CD1c-positive myeloid dendritic cell (primary cell): ENCODE measurements around the gene ZBTB20.

Experiments used
- DNase-seq: peaks from one replicate; pipeline ENCODE4 v3.0.0-alpha.2; 2016; ENCODE audit errors: extremely low spot score

Gene ZBTB20

DNA sequence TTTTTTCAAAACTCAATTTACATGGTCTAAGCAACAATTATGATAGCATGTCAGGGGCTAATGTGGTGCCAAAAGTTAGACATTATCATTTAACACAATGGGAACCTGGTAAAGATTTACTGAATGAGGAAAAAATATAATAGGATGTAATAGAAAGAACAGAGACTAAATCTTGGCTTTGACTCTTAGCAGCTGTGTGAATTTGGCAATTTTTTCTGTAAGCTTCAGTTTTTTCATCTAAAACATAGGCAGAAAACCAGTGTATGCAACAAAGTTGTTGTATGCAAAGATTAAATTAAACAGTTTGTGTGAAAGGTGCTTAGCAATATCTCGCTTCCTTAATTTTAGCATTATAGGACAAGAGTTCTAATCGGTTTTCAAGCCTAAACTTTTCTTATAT, 57.6 kb downstream of the ZBTB20 start:
- no peak for DNase-seq

DNA sequence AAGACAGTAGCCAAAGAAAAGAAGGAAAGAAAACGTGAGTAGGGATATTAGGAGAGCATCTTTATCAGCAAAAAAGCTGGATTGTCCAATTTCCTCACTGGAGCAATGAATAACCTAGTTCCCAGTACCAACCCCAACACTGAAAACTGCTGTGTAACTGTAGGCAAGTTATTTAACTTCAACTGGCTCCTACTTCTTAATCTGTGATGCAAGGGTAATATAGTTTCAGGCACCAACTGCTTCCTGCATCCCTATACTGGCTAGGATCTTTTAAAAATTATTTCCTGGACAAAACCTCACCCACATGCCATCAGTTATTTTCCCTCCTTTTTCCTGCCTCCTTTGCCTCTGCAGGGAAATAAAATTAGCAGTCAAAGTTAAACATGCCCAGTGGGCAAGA, 59.6 kb downstream of the ZBTB20 start:
- no peak for DNase-seq

DNA sequence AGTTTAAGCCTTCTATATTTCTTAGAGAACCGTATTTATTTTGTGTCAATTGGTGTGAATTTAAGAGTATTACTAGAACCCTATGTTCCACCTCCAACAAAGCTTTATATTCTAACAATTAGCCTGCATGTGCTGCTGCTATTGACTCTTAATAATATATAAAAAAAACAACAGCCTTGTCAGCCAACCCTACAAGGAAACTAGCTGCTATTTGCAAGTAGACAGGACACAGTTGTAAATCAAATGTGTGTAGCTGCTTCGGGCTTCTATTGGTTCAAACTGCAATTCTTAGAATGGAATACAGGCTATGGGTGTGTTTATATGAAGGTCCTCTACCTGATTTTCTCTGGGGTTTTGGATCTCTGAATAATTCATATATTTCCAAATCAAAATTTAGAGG, 60.7 kb downstream of the ZBTB20 start:
- no peak for DNase-seq

GRCh38 chr3:115085197-115085865, 61.8 kb downstream of the ZBTB20 start:
- DNase-seq, result no peak

GRCh38 chr3:115084686-115085085, 62.4 kb downstream of the ZBTB20 start:
- DNase-seq, result no peak

GRCh38 chr3:115082260-115082659, 64.8 kb downstream of the ZBTB20 start:
- no peak for DNase-seq

DNA sequence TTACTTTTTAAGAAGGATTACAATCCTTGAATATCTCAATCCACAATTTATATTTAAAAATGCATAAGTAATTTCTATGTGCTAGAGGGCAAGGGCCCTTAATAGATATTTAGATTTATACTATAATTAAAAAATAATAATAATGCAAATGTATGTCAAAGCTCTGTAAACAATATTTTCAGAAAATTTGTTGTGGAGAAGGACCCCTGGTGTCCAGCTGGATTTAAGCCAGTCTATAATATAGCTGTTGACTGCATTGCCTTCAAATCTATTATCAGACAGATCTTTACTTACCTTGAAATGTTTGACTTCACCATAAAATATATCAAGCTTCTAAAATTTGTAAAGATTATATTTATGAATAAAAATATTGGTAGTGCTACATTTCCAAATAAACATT, 65.6 kb downstream of the ZBTB20 start:
- DNase-seq, result no peak

GRCh38 chr3:115077501-115078250, 69.4 kb downstream of the ZBTB20 start:
- no peak for DNase-seq

- no peak for DNase-seq
Measured at GRCh38 chr3:115074502-115074901, 72.6 kb downstream of the ZBTB20 start.

DNA sequence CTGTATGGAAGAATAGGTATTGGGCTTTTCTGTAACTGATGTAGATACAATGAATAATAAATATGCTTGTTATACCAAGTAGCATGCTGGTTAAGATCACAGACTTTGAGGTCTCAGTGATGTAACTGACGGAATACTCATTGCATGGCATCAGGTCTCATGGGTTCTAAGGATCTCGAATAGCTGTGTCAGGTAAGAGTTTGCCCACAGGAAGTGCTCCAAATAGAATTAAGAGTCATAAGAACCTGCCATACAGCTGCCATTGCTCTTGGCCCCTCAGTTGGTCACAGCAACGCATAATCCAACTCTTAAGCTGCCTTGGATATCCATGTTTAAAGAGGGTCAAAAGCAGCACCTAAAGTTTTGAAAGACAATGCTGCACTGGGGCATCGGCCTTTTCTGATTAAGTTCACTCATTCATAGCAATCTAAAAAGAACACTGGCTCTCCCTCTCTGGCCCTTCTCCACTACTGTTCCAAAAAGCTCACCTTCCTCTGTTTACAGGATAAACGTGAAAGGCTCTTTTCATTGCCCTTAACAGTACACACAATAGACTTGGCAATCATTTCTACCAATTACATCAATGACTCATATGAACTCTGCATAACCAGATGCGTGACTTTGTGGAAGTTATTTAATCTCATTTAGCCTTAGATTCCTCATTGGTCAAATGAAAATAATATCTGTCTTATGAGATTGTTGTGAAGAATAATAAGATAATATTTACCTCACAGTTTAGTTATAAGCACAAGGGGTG, 74.6 kb downstream of the ZBTB20 start:
- no peak for DNase-seq

DNA sequence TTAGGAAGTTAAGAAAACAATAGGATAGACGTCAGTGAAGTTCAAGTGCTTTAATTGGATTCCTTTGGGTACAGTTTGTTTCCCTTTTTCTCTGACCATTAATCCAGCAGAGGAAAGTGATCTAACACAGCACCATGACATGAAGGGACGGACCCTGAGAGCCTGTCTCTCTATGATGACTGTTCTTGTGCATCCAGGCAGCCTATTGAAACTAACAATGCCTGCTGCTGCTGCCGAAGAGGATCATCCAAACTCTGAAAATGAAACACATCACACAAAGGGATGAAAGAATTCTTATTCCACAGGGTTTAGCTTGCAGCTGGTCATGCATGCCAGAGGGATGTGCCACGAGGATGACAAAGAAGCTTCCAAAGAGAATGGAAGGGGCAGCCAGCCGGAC, 75.5 kb downstream of the ZBTB20 start:
- no peak for DNase-seq

DNA sequence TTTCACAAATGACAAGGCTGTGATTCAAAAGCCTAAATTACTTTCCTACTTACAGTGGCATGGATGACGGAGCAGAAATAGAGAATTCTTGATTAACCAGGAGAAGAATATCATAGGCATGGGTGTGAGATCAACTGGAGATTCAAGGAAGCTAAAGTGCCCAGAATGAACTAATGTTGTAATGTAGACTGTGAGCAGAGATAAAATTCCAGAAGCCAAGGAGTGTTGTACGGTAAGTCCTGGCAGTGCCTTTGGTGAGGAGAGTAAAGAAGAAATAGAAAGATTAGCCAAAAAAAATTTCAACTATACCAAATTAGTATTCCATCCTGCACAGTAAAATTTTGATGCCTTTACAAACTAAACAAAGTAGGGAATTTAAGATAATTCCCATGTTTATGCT, 75.9 kb downstream of the ZBTB20 start:
- no peak for DNase-seq

DNA sequence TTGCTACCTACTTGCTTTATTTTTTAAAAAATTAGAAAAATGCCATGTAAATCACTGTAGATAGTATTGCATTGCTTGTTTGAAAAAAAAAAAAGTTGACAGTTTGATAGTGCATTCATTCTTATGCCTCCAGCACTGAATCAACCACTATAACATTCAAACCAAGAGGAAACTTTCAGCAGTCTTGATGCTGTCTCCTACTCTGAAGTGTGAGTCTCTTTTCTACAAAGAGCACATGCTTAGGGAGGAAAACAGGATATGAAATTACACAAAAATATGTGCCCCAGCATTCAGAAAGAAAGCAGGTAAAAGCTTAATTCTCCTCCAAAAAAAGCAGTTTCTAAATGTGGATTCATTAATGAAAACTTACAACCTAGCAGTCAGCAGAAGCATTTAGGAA, 78.3 kb downstream of the ZBTB20 start:
- no peak for DNase-seq

DNA sequence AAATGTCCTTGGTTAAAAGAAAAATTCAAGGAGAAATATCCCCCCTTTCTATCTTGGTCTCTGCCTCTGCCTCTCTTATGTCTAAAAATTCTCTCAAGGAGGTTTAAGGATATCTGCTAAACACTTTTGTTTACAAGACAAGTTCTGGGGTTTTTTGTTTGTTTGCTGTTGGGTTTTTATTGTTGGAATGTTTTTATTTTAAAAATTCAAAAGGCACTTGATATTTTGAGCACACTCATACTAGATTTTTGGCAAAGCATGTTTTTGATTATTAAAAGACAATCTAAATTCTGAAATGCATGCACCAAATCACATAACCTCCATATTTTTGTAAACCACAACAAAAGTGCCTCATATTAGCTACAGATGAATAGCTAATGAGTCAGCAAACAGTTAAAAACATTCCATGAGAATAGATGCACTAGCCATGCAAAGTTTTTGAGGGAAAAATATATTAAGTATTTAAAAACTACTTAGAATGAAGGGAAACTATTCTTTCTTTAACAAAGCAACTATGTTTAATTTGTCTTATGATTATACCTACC, 84.6 kb downstream of the ZBTB20 start:
- no peak for DNase-seq

DNA sequence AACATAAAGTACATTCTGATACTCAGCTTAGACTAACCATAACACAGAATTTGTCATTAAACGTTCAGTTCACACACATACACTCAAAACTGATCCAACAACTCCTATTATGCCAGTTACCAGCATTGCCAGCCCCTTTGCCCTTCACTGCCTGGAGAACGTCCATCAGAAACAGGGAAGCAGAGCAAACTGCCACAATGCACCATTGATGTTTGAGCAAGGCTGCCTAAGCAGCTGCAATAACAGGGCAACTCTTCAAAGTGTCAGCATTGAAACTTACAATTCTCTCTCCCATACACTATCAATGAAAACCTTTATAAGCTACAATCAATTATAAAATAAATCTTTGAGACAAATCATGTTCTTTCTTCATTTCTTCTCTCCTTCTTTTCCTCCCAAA, 85.1 kb downstream of the ZBTB20 start:
- DNase-seq, result no peak

DNA sequence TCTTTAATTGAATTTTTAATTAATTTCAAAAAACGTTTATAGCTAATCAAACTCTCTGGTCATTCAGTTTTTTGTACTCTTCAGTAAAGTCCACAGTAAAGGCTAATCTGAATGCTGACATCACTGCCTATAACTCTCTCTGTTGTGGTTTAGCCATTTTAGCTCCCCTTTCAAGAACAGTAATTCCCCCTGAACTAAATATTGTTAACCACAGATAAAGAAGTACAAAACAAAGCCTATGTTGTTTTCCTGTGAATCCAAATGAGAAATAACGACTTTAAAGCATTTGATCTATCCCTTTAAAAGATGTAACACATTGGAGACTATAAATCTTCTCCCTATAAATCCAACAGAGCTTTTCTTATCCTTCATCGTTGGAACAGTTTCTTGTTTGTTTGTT, 94.2 kb downstream of the ZBTB20 start:
- no peak for DNase-seq

DNA sequence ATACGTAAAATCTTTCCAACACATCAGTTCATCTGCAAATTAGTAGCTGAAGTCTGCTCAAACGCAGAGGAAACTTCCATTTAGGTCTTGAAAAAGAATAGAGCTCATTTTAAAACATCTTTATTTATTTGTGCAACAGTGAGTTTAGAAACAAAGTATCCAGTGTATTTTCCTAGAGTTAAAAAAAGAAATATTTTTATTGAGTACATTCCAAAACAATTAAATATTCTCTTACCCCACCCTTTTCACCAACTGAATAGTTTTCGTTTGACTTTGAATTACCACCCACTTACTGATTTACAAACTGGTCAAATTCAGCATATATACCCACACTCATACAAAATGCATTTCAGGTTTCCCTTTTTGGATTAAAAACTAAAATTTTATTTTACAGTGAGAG, 104.7 kb downstream of the ZBTB20 start:
- no peak for DNase-seq

DNA sequence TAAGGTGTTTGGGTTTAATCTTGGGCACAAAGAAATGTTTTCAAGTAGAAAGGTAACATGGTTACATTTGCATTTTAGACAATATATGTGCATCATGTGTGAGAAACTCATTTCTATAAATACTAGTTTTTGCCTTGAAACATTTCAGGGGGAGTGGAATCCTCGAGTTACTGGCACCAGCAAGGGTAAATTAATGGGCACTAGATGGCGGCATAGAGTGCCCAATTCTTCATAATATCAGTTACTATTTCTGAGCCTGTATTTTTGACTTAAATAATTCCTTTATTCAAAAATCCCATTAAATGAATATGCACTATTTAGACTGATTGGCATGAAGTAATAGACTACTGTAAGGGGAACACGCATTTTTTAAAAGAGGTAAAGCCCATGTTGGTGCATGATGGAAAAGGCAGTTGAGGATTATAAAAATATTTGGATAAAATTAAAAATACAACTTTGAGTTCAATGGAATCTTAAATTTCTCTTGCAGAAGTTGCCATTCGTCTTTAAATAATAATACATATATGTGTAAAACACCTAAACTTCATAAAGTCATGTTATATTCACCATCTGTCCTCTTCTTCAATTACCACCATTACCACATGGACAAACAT, 106.3 kb downstream of the ZBTB20 start:
- DNase-seq, result peak; percentile 36

DNA sequence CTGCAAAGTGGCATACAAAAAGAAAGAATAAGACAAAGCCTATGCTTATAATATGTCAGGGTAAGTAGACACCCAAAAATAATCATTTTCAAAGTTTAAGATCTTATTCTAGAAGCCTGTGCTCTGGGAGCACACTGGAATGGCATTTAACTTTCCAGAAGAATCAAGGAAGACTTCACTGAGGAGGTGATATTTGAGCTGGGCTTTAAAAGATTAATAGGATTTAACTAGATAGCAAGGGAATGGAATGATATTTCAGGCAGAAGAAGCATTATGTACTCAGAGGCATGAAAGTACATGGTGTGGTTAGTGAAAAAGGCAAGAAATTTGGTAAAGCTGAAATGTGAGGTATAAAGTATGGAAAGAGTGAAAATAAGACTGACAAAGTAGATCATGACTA, 106.8 kb downstream of the ZBTB20 start:
- no peak for DNase-seq

GRCh38 chr3:115038817-115039216, 108.3 kb downstream of the ZBTB20 start:
- DNase-seq, result no peak

- DNase-seq, result no peak
Measured at GRCh38 chr3:115022835-115023398, 124.2 kb downstream of the ZBTB20 start.

GRCh38 chr3:115022199-115022598, 124.9 kb downstream of the ZBTB20 start:
- peak; percentile 5 for DNase-seq
